ENCODE results near the gene CTNNBL1. TPM values are rescaled to one million over a fixed set of nuclear protein-coding genes. Genes with fewer than 3 reads are reported as not detected.

CTNNBL1 gene
- polyA plus RNA-seq, 1 of the 3 experiments (the other 2 are of a cell fraction) = 29.5 TPM

GRCh38 chr20:37810027-37810426 is 116.2 kb downstream of the CTNNBL1 start:
- DNase-seq = no peak
- TF ChIP-seq FOXJ3 (CRISPR knock-in tag; IDR thresholded peaks at IDR 0.05) (no peak), PBX3 (IDR thresholded peaks at IDR 0.05) (no peak)
- Histone ChIP-seq H3K36me3 (replicated peaks in 1 of 2; ENCODE audit: control insufficient read depth in 1 of 2, insufficient read depth in 2 of 2, low read length in 1 of 2) (peaks cover 0 to 19% of the 10 kb centered on the region in 2 experiments), H3K79me2 (ENCODE audit: insufficient read depth) (no peaks in the 10 kb centered on the region), H4K20me1 (ENCODE audit: insufficient read depth) (no peaks in the 10 kb centered on the region; the same call in 1 of the 2 replicates), H3F3A (replicated peaks; ENCODE audit: insufficient read depth) (no peaks in the 10 kb centered on the region), H3K27ac (ENCODE audit: low read depth in 2 of 2, low read length in 1 of 2) (no peak overlapping the region), H3K9me3 (no peaks in the 10 kb centered on the region), H3K4me2 (no peak overlapping the region), H3K4me3 (ENCODE audit: low read depth in 2 of 2, low read length in 1 of 2) (no peak overlapping the region), H3K4me1 (ENCODE audit: control insufficient read depth in 1 of 2, insufficient read depth in 2 of 2, low read depth in 1 of 2, low read length in 1 of 2) (peaks cover 0 to 9% of the 10 kb centered on the region in 2 experiments; a peak in 1 of 4 replicates), H2AFZ (ENCODE audit: low read depth) (no peak overlapping the region), H3K9ac (no peak overlapping the region), H3K9me2 (no peaks in the 10 kb centered on the region), H3K27me3 (ENCODE audit: insufficient read depth) (no peaks in the 10 kb centered on the region)
- POLR2A ChIA-PET = no interaction called here
- CTCF ChIA-PET = no interaction called here
- WGBS (ENCODE audit: low lambda C conversion rate) = 97% methylated on average over 4 of the region's 4 CpGs

GRCh38 chr20:37816003-37816402 is 122.2 kb downstream of the CTNNBL1 start:
- DNase-seq = no peak
- no peak for TF ChIP-seq TCF12 (IDR thresholded peaks at IDR 0.05)
- Histone ChIP-seq H3K9ac (no peak overlapping the region), H3K79me2 (ENCODE audit: insufficient read depth) (no peaks in the 10 kb centered on the region; the same call in 1 of the 2 replicates), H3K27me3 (ENCODE audit: insufficient read depth) (no peaks in the 10 kb centered on the region), H3K4me1 (ENCODE audit: control insufficient read depth in 1 of 2, insufficient read depth in 2 of 2, low read depth in 1 of 2, low read length in 1 of 2) (no peaks in the 10 kb centered on the region; a peak in 1 of 4 replicates), H2AFZ (ENCODE audit: low read depth) (no peak overlapping the region), H4K20me1 (ENCODE audit: insufficient read depth) (no peaks in the 10 kb centered on the region; the same call in 1 of the 2 replicates), H3K9me3 (no peaks in the 10 kb centered on the region), H3F3A (replicated peaks; ENCODE audit: insufficient read depth) (peaks cover 4% of the 10 kb centered on the region), H3K4me2 (no peak overlapping the region), H3K36me3 (replicated peaks in 1 of 2; ENCODE audit: control insufficient read depth in 1 of 2, insufficient read depth in 2 of 2, low read length in 1 of 2) (peaks cover 0 to 4% of the 10 kb centered on the region in 2 experiments), H3K27ac (ENCODE audit: low read depth in 2 of 2, low read length in 1 of 2) (no peak overlapping the region), H3K4me3 (ENCODE audit: low read depth in 2 of 2, low read length in 1 of 2) (no peak overlapping the region), H3K9me2 (no peaks in the 10 kb centered on the region)
- POLR2A ChIA-PET = no interaction called here
- WGBS (ENCODE audit: low lambda C conversion rate) = 95% methylated on average over 2 of the region's 2 CpGs
- CTCF ChIA-PET = interaction anchor here (1.2 kb wide), 1 partner anchor 17 kb away, joined by 3 read pairs; no protein-coding TSS in a partner anchor

- Histone ChIP-seq H3K4me1 (ENCODE audit: control insufficient read depth in 1 of 2, insufficient read depth in 2 of 2, low read depth in 1 of 2, low read length in 1 of 2) (peaks cover 2 to 7% of the 10 kb centered on the region in 2 experiments; a peak in 3 of 4 replicates), H3K79me2 (ENCODE audit: insufficient read depth) (no peaks in the 10 kb centered on the region; the same call in 1 of the 2 replicates), H3K4me3 (ENCODE audit: low read depth in 2 of 2, low read length in 1 of 2) (no peak overlapping the region), H3K9me2 (no peaks in the 10 kb centered on the region), H3F3A (replicated peaks; ENCODE audit: insufficient read depth) (peaks cover 11% of the 10 kb centered on the region), H3K9ac (no peak overlapping the region), H3K4me2 (no peak overlapping the region), H3K9me3 (no peaks in the 10 kb centered on the region), H3K36me3 (replicated peaks in 1 of 2; ENCODE audit: control insufficient read depth in 1 of 2, insufficient read depth in 2 of 2, low read length in 1 of 2) (peaks cover 0 to under 1% of the 10 kb centered on the region in 2 experiments), H3K27me3 (ENCODE audit: insufficient read depth) (no peaks in the 10 kb centered on the region), H4K20me1 (ENCODE audit: insufficient read depth) (no peaks in the 10 kb centered on the region; the same call in 1 of the 2 replicates), H3K27ac (ENCODE audit: low read depth in 2 of 2, low read length in 1 of 2) (no peak overlapping the region), H2AFZ (ENCODE audit: low read depth) (no peak overlapping the region)
- 56% methylated on average over 2 of the region's 2 CpGs for WGBS (ENCODE audit: low lambda C conversion rate)
- ChIA-PET POLR2A (no interaction called here), CTCF (interaction anchor here (1.2 kb wide), 1 partner anchor 18 kb away, joined by 3 read pairs; no protein-coding TSS in a partner anchor)
- peak; percentile 21 for DNase-seq
- TF ChIP-seq REST (IDR thresholded peaks at IDR 0.05; ENCODE audit: low read depth, low read length) (no peak), IRF3 (IDR thresholded peaks at IDR 0.05; ENCODE audit: low read depth, low read length) (no peak), GABPA (IDR thresholded peaks at IDR 0.05; ENCODE audit: low read depth) (no peak), JUND (IDR thresholded peaks at IDR 0.05) (no peak), RFX5 (IDR thresholded peaks at IDR 0.05; ENCODE audit: low read length) (no peak), FOXJ3 (CRISPR knock-in tag; IDR thresholded peaks at IDR 0.05) (no peak), CHD2 (IDR thresholded peaks at IDR 0.05; ENCODE audit: low read length, partially characterized antibody) (no peak), NRF1 (IDR thresholded peaks at IDR 0.05; ENCODE audit: low read depth, low read length) (no peak), RAD21 (IDR thresholded peaks at IDR 0.05; ENCODE audit: low read length) (no peak), PBX3 (IDR thresholded peaks at IDR 0.05) (no peak), FOXM1 (IDR thresholded peaks at IDR 0.05; ENCODE audit: low read depth) (no peak), USF2 (IDR thresholded peaks at IDR 0.05; ENCODE audit: borderline replicate concordance, low read depth, low read length) (no peak)
Observed at GRCh38 chr20:37816726-37817125, 122.9 kb downstream of the CTNNBL1 start.

Data from SK-N-SH (cell line).